Caki2 (cell line): Measurements from ENCODE around the gene TLCD3A. TPM values are rescaled to one million over a fixed set of nuclear protein-coding genes. Genes with fewer than 3 reads are reported as not detected.

Experiments
- total RNA-seq: library from RNA; depleted of rRNA; stranded (reverse); fragments of >200 nt; shearing (Covaris generic); gene quantifications from 2 replicates; pipeline ENCODE4 v1.2.3, GENCODE V29; 2014; ENCODE audit warnings: low replicate concordance; rRNA removed

Gene TLCD3A
- total RNA-seq, 1 experiment from 2014 or later: 34.3 TPM

Other genes with a start within 250 kb of the TLCD3A start
- gene VPS53, start 17.8 kb upstream of the TLCD3A start, total RNA-seq: 2.5 and 8.4 TPM in 2 replicates
- gene GEMIN4, start 19.7 kb downstream of the TLCD3A start, total RNA-seq: 16.2 and 25.6 TPM in 2 replicates
- gene GLOD4, start 49.7 kb downstream of the TLCD3A start, total RNA-seq: 36.8 and 65.9 TPM in 2 replicates
- 36.2 and 40.6 TPM in 2 replicates for gene MRM3, start 49.8 kb downstream of the TLCD3A start, total RNA-seq
- gene NXN, start 247.2 kb downstream of the TLCD3A start, total RNA-seq: 61.6 and 65.7 TPM in 2 replicates